ENCODE measurements around the gene NR3C2.

Gene NR3C2

DNA sequence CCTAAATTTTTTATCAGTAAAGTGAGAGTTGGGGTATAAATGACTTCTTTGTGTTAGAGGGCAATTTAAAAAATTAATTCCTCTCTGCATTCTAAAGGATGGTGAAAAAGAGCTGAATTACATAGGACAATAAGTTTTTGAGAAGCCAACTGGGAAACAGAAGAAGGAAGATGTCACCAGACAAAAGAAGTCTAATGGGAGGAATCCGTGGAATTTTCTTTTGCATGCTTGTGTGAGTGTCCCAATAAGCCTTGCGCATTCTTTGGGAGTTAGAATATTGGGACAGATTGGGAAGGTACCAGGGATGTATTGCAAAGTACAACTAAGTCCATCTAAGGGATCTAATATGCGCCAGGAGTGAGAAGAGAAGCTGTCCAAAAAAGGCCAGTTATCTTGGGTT, 35.1 kb upstream of the NR3C2 start:
- no peaks in the 10 kb centered on the region for H3K79me2 ChIP-seq (ENCODE audit: insufficient read depth, low read length)
- H3K36me3 ChIP-seq (ENCODE audit: insufficient read depth, low read length), result no peaks in the 10 kb centered on the region
- H3K27ac ChIP-seq (ENCODE audit: low read depth, low read length, poor library complexity, severe bottlenecking), result no peak overlapping the region

DNA sequence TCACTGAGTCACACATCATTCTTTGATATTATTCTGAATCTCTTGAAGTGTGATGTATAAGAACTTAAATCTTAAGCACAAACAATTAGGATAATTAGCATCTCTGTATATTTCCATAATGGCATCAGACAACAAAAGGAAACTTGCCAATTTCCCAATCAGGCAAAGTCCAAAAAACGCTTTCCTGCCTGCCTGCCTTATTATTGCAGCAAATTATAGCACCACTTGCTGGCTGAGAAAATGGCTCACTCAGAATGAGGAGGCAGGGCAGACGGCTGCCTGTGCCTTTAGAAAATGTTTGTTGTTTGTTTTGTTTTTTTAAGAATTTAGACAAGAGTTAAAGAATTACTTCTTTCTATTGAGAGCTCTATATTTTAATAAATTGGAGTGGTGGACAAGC, 27.7 kb upstream of the NR3C2 start:
- H2AFZ ChIP-seq (ENCODE audit: low read length), result no peak overlapping the region
- H3K36me3 ChIP-seq (ENCODE audit: insufficient read depth, low read length), result no peaks in the 10 kb centered on the region
- H3K9ac ChIP-seq (ENCODE audit: low read length), result no peak overlapping the region
- no peak overlapping the region for H3K4me3 ChIP-seq (ENCODE audit: low read depth, low read length, poor library complexity, severe bottlenecking)
- no peaks in the 10 kb centered on the region for H3K9me3 ChIP-seq (ENCODE audit: low read length)
- no peaks in the 10 kb centered on the region for H4K20me1 ChIP-seq (ENCODE audit: insufficient read depth, low read length)
- H3K79me2 ChIP-seq (ENCODE audit: insufficient read depth, low read length), result no peaks in the 10 kb centered on the region
- H3K9me2 ChIP-seq (ENCODE audit: low read depth, low read length), result no peaks in the 10 kb centered on the region
- TF ChIP-seq, protein P1, sequence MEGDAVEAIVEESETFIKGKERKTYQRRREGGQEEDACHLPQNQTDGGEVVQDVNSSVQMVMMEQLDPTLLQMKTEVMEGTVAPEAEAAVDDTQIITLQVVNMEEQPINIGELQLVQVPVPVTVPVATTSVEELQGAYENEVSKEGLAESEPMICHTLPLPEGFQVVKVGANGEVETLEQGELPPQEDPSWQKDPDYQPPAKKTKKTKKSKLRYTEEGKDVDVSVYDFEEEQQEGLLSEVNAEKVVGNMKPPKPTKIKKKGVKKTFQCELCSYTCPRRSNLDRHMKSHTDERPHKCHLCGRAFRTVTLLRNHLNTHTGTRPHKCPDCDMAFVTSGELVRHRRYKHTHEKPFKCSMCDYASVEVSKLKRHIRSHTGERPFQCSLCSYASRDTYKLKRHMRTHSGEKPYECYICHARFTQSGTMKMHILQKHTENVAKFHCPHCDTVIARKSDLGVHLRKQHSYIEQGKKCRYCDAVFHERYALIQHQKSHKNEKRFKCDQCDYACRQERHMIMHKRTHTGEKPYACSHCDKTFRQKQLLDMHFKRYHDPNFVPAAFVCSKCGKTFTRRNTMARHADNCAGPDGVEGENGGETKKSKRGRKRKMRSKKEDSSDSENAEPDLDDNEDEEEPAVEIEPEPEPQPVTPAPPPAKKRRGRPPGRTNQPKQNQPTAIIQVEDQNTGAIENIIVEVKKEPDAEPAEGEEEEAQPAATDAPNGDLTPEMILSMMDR (IDR thresholded peaks at IDR 0.05; ENCODE audit: low read length), result no peak
- no peak for TF ChIP-seq EZH2 (IDR thresholded peaks at IDR 0.05; ENCODE audit: borderline replicate concordance, low read length)
- no peaks in the 10 kb centered on the region for H3F3A ChIP-seq (ENCODE audit: insufficient read depth, low read length)
- H3K27me3 ChIP-seq (ENCODE audit: insufficient read depth, low read length), result no peaks in the 10 kb centered on the region
- no peak overlapping the region for H3K4me2 ChIP-seq (ENCODE audit: low read length)
- no peak overlapping the region for H3K27ac ChIP-seq (ENCODE audit: low read depth, low read length, poor library complexity, severe bottlenecking)
- no peaks in the 10 kb centered on the region for H3K4me1 ChIP-seq (ENCODE audit: insufficient read depth, low read length, severe bottlenecking)

More for the DNA sequence above, 35.1 kb upstream of the NR3C2 start:
- no peaks in the 10 kb centered on the region for H3K4me1 ChIP-seq (ENCODE audit: insufficient read depth, low read length, severe bottlenecking)
- H4K20me1 ChIP-seq (ENCODE audit: insufficient read depth, low read length), result no peaks in the 10 kb centered on the region
- no peaks in the 10 kb centered on the region for H3K27me3 ChIP-seq (ENCODE audit: insufficient read depth, low read length)
- no peak overlapping the region for H3K9ac ChIP-seq (ENCODE audit: low read length)
- H3F3A ChIP-seq (ENCODE audit: insufficient read depth, low read length), result no peaks in the 10 kb centered on the region
- H2AFZ ChIP-seq (ENCODE audit: low read length), result no peak overlapping the region
- H3K9me3 ChIP-seq (ENCODE audit: low read length), result no peaks in the 10 kb centered on the region
- TF ChIP-seq EZH2 (IDR thresholded peaks at IDR 0.05; ENCODE audit: borderline replicate concordance, low read length), result no peak
- TF ChIP-seq, protein P1 (IDR thresholded peaks at IDR 0.05; ENCODE audit: low read length), result no peak
- H3K4me3 ChIP-seq (ENCODE audit: low read depth, low read length, poor library complexity, severe bottlenecking), result no peak overlapping the region
- no peak overlapping the region for H3K4me2 ChIP-seq (ENCODE audit: low read length)
- no peaks in the 10 kb centered on the region for H3K9me2 ChIP-seq (ENCODE audit: low read depth, low read length)

DNA sequence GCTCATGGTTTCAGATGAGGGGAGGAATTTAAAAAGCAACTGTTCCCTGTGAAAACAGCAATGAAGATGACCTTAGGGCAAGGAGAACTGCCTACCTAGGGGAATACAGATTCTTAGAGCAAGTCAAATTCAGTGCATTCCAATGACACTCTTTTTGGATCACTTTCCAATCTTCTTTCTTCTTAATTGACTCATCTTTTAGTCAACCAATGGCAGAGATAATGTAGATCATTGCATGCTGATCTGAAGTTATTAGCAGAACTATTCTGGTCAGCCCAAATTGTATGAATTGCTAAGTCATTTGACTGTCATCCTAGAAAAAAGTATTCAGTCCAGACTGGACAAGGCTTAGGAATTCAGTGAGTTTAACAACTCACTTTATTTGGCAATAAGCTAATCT, 12.6 kb upstream of the NR3C2 start:
- no peaks in the 10 kb centered on the region for H4K20me1 ChIP-seq (ENCODE audit: insufficient read depth, low read length)
- H3K9me2 ChIP-seq (ENCODE audit: low read depth, low read length), result no peaks in the 10 kb centered on the region
- H3K79me2 ChIP-seq (ENCODE audit: insufficient read depth, low read length), result no peaks in the 10 kb centered on the region
- no peaks in the 10 kb centered on the region for H3K27me3 ChIP-seq (ENCODE audit: insufficient read depth, low read length)
- H3K36me3 ChIP-seq (ENCODE audit: insufficient read depth, low read length), result no peaks in the 10 kb centered on the region
- H3K4me3 ChIP-seq (ENCODE audit: low read depth, low read length, poor library complexity, severe bottlenecking), result no peak overlapping the region
- no peak overlapping the region for H3K4me2 ChIP-seq (ENCODE audit: low read length)
- no peaks in the 10 kb centered on the region for H3K9me3 ChIP-seq (ENCODE audit: low read length)
- TF ChIP-seq, protein P1 (IDR thresholded peaks at IDR 0.05; ENCODE audit: low read length), result no peak
- TF ChIP-seq EZH2 (IDR thresholded peaks at IDR 0.05; ENCODE audit: borderline replicate concordance, low read length), result no peak
- H3K9ac ChIP-seq (ENCODE audit: low read length), result no peak overlapping the region
- H3K4me1 ChIP-seq (ENCODE audit: insufficient read depth, low read length, severe bottlenecking), result no peaks in the 10 kb centered on the region
- no peak overlapping the region for H3K27ac ChIP-seq (ENCODE audit: low read depth, low read length, poor library complexity, severe bottlenecking)
- no peaks in the 10 kb centered on the region for H3F3A ChIP-seq (ENCODE audit: insufficient read depth, low read length)
- no peak overlapping the region for H2AFZ ChIP-seq (ENCODE audit: low read length)

Data from OCI-LY1 (cell line).